IPS-NIHi11 (cell line): Measurements from ENCODE around the gene RTP4.

Source experiments
- DNase-seq: peaks from one replicate; pipeline ENCODE4 v3.0.0; 2012; ENCODE audit warnings: mixed read lengths, low spot score

RTP4 gene, protein sequence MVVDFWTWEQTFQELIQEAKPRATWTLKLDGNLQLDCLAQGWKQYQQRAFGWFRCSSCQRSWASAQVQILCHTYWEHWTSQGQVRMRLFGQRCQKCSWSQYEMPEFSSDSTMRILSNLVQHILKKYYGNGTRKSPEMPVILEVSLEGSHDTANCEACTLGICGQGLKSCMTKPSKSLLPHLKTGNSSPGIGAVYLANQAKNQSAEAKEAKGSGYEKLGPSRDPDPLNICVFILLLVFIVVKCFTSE

DNA sequence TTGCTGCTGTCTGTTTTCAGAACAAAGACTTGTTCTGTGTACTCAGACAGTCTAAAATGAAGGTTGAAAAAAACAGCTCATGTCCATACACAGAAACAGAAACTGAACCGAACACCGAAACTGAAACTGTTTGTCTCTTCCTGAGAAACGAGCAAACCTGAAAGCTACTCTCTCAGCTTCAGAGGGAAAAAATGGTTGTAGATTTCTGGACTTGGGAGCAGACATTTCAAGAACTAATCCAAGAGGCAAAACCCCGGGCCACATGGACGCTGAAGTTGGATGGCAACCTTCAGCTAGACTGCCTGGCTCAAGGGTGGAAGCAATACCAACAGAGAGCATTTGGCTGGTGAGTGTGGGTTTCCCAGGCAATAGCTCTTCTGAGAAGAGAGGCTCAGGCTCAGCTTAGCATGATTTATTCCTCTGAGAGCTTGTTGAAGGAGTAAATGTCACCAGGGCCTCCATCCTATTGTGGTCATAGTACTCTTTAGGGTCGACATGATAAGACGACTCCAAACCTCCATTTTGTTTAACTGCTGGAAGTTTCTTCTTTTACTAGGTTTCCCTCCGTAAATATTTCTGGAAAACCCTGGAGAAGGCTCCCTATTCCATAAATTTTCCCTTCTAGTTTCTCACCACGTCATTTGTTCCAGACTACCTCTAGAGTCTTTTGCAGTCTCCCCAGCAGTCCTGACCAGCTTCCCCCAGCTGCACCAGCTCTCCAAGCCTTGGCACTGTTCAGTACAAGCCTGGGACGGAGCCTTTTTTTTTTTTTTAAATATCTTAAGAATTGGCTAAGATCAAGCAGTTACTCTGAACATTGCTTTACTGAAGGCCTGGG is at the start of gene RTP4:
TSS of gene RTP4 (plus strand) at position 135 of the 838 bp plus-strand sequence. CDS start at position 192, 57 bp downstream.
- DNase-seq = no peak

DNA sequence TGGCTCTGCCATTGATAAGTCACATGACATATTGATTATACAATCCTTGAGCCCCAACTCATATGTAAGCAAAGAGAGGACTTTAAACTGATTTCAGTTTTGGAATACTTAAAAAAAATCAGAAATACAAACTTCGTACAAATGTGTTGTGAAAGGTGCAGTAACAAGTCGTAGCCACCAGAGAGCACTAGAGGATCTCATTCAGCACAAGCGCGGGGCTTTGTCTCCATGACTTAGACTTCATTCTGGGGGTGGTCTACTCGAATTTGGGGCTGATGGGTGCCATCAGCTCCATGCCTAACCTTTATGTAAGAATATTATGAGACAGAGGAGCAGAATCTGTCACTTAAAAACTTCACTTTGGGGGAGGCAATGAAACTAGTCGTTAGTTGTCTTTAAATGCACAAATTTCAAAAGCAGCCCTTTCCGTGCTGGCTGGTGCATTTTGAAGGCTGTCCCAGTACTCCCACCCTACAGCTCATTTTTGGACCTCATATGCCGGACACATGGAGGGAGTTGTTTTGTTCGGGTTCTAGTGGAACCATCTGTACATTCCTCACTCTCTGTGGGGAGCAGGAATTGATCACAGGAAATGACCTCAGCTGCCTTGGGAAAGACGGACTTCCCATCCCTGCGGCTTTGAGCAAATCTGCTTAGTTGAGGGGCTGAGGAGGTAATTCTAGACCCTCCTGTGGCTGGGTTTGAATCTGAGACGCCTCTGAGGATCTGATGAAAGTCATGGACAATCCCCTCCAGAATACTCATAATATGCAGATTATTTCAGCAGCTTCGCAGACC is 49.2 kb upstream of the RTP4 start:
- DNase-seq = peak; percentile 74

DNA sequence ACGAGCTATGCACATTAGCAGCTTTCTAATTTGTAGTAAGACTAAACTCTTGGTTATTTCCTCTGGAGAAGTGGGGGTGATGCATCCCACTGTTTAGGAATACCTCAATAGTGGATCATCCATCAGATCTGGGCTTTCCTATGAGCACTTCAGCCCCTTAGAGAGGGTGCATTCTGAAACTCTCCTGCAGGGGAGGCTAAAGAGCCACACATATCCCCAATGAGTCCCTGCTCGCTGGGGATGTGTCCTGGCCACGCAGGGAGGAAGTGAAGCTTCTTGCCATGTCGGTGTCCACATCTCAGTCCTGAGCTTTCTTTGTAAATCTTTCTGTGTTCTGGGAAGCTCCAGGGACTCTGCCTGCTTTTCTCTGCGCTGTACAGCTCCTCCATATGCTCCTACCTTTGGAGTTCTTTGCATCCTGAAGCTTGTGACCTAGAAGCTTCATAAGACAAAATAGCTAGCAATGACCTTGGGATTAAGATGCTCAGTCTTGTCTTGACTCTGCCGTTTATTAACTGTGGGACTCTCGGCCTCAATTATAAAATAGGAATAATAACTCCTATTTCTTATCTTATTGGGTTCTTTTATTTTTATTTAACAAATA is 48.4 kb upstream of the RTP4 start:
- peak; percentile 80 for DNase-seq

DNA sequence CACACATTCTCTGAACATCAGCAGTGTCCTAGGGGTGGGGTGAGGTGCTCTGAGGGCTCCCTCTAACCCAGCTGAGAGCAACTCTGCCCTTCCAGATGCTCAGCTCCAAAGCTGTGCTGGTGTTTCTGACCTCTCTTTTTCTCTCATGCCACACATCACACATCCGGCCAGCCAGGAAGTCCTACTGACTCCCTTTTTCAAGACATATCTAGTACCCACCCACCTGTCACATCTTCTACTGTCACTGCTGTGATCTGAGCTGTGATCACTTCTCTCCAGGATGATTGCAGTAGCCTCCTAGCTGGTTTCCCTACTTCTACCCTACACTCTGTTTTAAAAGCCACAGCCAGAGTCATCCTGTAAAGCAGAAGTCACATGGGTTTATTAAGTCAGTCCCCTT is 46.4 kb upstream of the RTP4 start:
- no peak for DNase-seq

DNA sequence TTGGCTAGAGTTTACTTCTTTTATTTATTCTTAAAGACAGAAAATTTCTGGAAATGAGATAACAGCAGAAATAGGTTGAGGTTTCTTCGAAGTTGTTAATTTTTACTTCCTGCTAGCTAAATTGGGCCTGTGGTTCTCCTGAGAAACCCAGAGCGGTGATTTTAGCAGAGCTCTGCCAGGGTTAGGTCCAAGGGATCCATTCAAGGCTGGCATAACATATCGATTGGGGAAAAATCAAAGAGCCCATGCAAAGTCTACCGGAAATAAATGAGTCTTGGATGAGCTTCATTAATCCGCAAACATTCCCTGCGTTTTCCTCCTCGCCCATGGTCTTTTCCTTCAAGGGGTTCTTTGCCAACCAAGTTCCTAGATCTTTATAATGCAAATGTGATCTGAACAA is 45.9 kb upstream of the RTP4 start:
- DNase-seq = no peak

DNA sequence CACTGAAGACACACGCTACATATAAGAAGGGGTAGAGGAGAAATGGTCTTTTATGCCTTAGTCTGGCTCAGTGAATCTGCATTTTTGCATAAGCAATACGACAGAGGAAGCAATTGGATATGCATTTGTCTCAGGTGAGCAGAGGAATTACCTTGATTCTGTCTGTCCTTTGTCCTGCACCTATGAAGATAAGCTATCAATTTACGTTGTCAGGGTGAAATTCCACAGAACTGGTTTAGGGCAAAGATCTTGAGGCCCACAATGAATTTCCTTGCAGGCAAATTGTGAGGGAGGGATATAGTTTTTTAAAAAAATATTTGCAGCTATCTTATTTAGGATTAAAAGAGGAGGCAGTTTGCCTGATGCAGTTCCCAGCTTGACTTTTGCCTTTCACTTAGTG is 45.1 kb upstream of the RTP4 start:
- DNase-seq = no peak

DNA sequence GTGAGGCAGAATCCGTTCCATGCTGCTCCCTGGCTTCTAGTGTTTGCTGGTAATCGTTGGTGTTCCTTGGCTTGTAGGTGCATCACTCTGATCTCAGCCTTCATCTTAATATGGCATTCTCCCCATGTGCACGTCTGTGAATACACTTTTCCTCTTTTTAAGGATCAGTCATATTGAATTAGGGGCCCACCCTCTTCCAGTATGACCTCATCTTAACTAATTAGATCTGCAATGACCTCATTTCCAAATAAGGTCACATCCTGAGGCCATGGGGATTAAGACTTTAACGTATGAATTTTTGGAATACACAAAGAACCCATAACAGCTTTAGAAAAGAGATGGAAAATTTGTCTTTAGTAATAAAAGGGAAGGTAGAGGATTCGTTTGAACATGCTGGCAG is 42.6 kb upstream of the RTP4 start:
- DNase-seq = no peak

DNA sequence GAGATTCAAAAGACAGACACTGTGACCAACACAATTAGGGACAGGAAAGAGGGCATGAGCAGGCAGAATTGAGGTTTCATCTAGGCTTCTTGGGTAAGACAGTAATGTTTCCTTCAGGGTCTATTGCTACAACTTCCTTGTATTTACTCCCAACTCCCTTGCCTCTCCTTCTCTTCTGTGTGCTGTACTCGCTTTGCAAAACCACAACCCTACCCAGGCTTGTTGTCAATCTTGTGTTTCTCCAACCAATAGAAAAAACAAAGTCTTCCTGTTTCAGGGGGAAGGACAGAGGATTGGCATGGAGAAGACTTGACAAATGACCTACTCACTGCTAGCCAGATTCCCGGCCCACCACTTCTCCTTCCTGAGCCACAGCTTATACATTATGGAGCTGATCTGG is 40.3 kb upstream of the RTP4 start:
- no peak for DNase-seq

DNA sequence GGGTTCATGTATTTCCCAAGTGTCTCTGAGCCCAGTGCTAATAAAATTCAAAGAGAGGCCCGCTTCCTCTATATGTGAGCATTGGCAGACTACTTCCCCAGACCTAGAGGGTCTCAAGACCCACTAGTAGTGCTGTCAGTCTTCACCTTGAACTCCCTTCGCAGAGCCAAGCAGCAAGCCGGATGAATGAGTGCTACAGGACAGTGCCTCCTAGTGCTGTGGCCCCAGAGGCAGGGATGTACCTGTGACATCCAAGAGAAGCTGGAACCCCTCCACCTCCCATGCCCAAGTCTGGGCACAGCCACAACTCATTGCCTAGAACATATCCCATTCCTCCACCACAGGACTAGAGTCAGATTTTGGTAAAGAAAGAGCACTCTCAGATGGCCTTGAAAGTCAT is 39.5 kb upstream of the RTP4 start:
- DNase-seq = no peak

DNA sequence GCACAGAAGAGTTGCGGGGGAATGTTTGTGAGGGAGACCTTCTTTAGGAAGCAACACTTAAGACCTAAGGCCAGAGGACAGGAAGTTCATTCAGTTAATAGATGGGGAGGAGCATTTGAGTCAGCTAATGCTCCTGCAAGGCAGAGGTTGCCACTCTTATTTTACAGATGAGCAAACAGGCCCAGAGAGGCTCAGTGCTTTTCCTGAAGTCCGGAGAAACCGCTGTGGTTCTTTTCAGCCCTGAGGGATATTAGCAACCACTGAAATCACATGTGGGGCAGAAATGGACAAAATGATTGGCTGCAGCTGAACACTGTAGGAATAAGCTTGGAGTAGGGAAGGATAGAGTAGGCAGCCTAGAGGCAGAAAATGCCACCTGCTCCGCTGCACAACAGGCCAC is 33.3 kb upstream of the RTP4 start:
- DNase-seq = no peak

DNA sequence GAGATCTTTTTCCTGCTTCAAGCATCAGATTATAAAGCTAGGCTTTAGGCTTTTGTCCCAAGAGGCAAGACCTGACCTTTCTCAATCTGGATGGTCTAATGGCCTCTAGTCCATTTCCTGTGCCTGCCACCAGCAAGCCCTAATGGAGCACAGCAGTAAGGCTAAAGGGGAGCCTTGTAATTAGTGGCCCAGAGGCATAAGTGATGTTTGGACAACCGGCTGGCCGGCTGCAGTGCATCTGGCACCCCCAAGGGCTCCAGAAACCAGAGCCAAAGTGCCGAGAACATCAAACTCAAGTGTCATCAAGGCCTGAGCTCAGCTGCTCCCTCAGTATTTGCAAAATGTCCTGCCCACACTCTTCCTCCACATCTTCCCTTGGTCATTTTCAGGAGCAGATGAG is 31.9 kb upstream of the RTP4 start:
- DNase-seq = no peak

DNA sequence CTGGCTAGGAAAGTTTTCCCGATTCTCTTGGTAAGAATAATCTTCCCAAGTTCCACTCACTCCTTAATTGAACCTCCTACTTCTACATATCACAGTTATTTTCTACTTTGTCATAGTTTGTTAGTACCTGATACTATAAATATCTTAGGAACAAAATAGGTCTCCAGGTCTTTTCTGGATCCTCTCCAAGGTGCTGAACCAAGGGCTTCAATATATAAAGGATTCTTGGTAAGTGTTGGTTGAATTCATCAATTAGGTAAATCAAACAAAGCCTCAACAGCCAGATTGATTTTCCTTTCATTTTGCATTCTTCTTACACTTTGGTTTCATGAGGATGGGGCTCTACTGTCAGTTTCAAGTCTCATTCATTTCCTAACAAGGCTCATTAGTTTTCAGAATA is 27.6 kb upstream of the RTP4 start:
- DNase-seq = no peak

DNA sequence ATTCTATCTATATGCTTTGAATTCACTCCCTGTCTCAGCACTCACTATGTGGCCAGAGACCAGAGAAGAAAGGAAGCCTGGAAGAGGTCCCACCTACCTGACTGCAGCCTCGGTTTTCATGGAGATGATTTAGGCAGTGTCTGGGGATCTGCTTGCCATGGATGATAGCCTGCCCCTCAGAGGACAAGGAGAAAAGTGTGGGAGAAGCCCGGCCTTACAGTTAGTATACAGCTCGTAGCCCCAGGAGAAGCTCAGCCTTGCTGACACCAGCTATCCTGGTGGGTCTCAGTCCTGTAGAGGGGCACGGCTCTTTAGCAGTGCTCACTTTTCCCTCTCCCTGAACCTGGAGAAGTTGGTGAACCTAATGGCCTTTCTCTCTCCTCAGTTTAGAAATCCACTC is 25.9 kb upstream of the RTP4 start:
- no peak for DNase-seq

DNA sequence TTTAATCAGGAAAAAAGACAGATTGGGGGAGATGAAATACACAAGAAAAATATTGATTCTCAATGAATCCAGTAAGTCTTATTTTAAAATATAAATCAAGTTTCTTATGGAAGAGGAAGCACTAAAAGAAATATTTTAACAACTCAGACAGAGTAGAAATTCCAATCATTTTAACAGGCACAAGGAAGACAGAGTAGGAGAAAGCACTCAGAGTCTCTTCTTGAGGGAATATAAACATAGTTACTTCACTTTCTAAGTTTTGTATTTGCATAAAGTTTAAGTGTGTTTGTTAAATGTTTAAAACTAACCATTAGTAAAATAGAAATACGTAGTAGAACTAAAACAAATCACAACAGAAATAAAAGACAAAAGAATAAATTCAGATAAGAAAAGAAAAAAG is 24.5 kb upstream of the RTP4 start:
- DNase-seq = no peak

DNA sequence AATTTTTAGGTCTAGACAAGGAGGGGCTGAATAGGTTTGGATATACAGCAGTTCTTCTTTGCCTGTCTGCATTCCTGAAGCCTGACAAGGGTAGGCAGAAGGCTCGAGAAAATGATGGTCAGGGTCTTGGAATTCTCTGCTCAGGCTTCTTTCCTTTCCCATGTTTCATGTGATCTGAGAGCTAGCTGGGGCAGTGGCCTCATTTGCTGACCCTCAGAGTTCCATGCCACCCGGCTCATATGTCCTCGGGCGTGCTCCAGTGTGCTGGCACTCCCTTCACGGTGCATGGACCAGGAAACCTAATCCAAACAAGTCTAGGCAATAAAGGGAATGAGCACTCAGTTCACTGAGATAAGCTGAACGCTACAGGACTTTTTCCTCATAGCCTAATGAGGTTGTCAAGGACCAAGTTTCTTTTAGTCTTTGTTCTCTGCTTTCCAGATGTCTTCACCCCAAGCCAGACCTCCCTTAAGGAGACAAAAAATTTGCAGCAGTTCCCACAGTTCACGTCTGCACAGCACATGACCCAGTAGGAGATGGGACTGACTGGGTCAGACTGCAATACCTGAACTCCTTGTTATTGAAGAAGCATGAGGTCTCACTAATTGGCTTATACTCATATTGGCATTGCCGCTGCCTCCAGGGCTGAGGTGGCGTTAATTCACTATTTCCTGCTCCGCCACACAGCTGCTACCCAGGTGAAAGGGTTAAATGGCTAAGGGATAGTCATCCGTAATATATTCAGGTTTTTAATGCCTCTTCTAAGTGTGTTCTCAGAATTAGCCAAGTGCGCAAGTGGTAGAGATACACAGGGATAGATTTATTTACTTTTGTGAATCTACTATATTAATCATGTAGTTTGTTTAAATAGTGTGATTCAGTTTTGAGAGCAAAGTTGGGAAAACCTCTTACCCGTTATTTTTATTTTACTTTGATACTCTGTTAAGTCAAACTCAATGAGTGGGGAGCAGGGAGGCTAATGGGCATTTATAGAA is 15.3 kb upstream of the RTP4 start:
- no peak for DNase-seq

DNA sequence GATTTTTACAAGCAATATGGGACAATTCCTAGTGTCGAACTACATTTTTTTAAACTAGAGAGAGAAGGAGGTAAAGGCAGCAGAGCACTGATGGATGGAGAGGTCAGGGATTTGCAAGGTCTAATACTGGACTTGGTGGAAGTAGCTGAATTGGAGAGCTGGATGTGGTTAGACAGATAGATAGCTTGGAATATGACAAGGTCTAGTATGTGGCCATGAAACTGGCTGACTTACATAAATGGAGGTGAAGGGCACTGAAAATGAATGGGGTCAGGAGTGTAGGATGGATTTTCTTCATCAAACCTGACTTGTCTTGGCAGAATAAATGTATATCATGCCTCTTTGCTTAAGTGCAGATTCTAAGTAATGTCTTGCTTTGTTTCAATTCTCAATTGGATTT is 10.1 kb upstream of the RTP4 start:
- DNase-seq = no peak

DNA sequence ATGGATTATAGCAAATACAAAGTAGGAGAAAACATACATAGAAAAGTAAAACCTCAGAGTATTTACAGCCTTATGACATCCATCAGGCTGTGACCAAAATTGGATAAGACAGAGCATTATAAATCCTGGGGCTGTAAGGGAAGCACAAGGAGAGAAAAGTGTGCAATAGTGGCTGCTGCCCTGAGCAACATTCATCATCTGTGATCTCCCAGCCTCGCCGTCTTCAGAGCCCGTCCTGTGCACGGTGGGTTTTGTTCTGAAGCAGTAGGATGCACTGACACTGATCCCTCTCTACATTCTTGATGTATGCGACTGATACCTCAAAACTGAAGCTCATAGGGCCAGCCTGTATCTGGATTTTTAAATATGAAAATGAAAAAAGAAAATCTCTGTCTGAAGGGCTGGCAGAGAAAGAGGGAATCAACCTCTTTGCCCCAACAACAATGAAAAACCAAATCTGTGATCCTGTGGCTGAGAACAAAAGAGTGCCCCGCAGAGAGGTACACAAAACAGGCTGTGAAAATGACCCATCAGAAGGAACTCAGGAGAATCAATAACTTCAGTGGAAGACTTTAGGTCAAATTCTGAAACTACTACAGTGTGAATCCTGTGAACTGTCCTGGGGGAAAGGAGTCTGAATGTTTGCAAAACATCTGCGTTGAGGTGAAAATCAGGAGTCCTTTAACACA is 8.2 kb upstream of the RTP4 start:
- DNase-seq = peak; percentile 27

DNA sequence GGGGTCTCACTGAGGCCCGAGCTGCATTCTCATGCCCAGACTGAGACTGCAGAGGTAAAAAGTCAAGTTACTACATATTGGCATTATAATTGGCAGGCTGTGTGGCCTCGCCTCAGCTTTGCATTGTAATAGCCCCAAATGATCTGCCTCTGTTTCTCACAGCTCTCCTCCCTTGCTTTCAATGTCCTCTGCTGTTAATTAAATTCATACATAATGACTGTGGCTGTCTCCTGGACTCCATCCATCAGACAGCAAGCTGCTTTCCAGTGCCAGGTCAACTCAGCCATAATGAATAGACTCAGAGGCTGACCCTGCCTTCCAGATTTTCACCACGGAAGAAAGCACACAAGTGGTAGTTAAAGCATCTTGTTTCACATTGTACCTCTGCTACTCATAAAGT is 7.6 kb upstream of the RTP4 start:
- DNase-seq = no peak

DNA sequence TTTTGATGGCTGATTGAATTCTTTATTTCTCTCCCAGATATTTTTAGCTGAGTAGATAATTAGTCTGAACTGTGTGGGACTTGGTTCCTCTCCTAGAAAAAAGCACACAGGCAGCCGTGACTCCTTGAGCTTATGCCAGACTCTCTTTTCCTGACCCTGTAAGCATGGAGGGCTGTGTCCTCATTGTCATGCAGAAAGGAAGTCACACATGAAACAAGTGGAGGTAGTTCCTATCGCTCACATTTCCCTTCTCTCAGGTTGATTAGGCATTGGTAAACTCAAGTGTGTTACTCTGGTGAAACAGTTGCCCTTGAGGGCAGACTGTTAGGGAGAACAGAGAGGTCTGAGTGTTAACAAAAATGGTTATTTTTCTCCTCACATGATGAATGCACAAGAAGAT is 6.3 kb upstream of the RTP4 start:
- peak; percentile 45 for DNase-seq

DNA sequence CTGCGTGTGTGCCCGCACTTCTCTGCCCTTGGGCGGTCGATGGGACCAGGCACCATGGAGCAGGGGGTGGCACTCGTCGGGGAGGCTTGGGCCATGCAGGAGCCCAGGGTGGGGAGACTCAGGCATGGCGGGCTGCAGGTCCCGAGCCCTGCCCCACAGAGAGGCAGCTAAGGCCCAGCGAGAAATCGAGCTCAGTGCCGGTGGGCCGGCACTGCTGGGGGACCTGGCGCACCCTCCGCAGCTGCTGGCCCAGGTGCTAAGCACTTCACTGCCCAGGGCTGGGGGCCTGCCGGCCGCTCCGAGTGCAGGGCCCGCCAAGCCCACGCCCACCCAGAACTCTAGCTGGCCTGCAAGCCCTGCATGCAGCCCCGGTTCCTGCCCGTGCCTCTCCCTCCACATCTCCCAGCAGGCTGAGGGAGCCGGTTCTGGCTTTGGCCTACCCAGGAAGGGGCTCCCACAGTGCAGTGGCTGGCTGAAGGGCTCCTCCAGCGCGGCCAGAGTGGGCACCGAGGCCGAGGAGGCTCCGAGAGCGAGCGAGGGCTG is 553 bp upstream of the RTP4 start:
- no peak for DNase-seq
